Measurements from ENCODE around the gene TUBGCP5.
"Not testable (repeated sequence)": the region's sequence is repeated elsewhere in the genome, so short reads cannot be mapped to it uniquely, and the experiment has no call there.

TUBGCP5 gene

DNA sequence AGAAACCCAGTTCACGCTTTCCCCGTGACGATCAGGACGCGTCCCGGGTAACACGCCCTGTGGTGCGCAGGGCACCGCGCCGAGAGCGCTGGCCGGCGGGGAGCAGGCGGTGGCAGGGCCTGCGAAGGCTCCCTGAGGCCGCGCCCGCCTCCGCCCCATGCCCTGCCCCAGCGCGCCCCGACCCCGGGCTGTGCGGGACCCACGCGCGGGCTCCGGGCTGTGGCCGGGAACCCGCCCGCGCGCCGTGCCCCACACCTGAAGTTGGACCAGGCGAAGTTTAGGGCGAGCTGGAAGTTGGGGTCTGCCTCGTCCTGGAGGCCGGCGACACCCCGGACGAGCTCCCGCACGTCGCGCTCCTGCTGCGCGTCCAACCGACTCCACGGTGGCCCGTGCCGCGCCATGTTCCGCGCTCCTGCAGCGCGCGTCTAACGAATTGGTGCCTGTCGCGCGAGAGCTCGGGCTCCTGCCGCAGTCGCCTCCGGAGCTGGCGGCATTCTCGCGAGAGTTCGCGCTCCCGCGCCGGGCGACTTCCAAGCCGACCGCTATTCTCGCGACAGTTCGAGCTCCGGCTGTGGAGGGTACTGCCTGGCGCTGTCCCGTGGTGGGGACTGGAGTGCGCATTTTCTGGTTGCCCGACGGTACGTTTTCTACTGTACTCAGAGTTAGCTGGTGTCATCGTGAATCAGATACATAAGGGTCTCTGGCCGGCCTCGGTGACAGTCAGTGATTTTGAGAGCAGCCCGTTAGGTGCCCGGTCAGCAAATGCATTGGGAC, at the start of gene TUBGCP5:
TUBGCP5 (minus strand) TSS at position 427 of the 774 bp plus-strand sequence; CDS start at position 401, 26 bp downstream.
- Histone ChIP-seq H3K9me3 (ENCODE audit: control insufficient read depth in 2 of 2, low read length in 2 of 2) (no peaks in the 10 kb centered on the region), H3K9ac (ENCODE audit: low read length in 2 of 2) (peak within 1 kb of the TSS; percentile 90 to 93), H3K27ac (ENCODE audit: low read length) (peak within 1 kb of the TSS; percentile 41)

DNA sequence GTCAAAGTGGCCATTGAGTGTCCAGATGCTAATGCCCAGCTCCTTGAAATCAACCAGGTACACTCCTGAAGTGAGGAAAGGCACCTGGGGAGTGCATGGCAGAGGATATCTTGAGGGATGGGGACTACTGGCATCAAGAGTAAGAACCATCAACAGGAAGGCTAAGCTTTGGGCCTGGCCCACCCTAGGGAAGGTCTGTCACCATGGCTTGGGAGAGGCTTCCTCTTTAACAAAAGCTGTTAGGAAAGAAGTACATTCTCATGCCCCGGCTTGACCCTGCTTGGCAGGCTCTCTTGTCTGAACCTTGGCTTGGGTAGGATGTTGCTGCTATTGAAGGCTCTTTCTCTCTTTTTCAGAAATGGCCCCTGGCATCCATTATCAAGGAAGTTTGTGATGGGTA, 43.7 kb upstream of the TUBGCP5 start:
- no peaks in the 10 kb centered on the region for H3K4me1 ChIP-seq (ENCODE audit: control insufficient read depth, insufficient read depth, low read length)
- no peak overlapping the region for H3K27ac ChIP-seq (ENCODE audit: low read length)
- H3K9me3 ChIP-seq (ENCODE audit: control insufficient read depth in 2 of 2, low read length in 2 of 2), result no peaks in the 10 kb centered on the region
- no peak overlapping the region for H3K9ac ChIP-seq (ENCODE audit: low read length in 2 of 2)
- no peak overlapping the region for H3K4me3 ChIP-seq (ENCODE audit: low read length in 2 of 2)
- no peaks in the 10 kb centered on the region for H3K27me3 ChIP-seq (ENCODE audit: control insufficient read depth in 1 of 2, insufficient read depth in 2 of 2, low read length in 2 of 2)
- no peaks in the 10 kb centered on the region for H3K36me3 ChIP-seq (ENCODE audit: control insufficient read depth in 2 of 2, insufficient read depth in 2 of 2, low read length in 2 of 2)

More for the DNA sequence above, at the start of gene TUBGCP5:
- Histone ChIP-seq H3K27me3 (ENCODE audit: control insufficient read depth in 1 of 2, insufficient read depth in 2 of 2, low read length in 2 of 2) (no peaks in the 10 kb centered on the region), H3K36me3 (ENCODE audit: control insufficient read depth in 2 of 2, insufficient read depth in 2 of 2, low read length in 2 of 2) (peaks cover 5 to 8% of the 10 kb centered on the region in 2 donors), H3K4me1 (ENCODE audit: control insufficient read depth, insufficient read depth, low read length) (peaks cover 9% of the 10 kb centered on the region), H3K4me3 (ENCODE audit: low read length in 2 of 2) (peak within 1 kb of the TSS; percentile 74 to 88)

DNA sequence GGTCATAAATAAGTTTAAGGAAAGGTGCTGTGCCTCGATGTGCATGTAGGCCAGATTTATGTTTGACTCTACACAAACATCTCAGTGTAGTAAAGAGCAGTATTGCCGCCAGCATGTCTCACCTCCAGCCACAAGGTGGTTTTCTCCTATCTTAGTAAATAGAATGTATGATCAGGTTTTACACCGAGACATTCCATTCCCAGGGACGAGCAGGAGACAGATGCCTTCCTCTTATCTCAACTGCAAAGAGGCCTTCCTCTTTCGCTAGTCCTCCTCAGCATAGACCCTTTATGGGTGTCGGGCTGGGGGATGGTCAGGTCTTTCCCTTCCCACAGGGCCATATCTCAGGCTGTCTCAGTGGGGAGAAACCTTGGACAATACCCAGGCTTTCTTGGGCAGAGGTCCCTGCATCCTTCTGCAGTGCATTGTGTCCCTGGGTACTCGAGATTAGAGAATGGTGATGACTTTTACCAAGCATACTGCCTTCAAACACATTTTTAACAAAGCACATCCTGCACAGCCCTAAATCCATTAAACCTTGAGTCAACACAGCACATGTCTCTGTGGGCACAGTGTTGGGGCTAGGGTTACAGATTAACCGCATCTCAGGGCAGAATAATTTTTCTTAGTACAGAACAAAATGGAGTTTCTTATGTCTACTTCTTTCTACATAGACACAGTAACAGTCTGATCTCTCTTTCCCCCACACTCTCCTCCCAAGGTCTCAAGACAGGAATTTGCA, 42.8 kb upstream of the TUBGCP5 start:
- not testable (repeated sequence) for H3K36me3 ChIP-seq (ENCODE audit: control insufficient read depth in 2 of 2, insufficient read depth in 2 of 2, low read length in 2 of 2); H3K27ac ChIP-seq (ENCODE audit: low read length); H3K27me3 ChIP-seq (ENCODE audit: control insufficient read depth in 1 of 2, insufficient read depth in 2 of 2, low read length in 2 of 2); H3K9me3 ChIP-seq (ENCODE audit: control insufficient read depth in 2 of 2, low read length in 2 of 2); H3K9ac ChIP-seq (ENCODE audit: low read length in 2 of 2); H3K4me3 ChIP-seq (ENCODE audit: low read length in 2 of 2); H3K4me1 ChIP-seq (ENCODE audit: control insufficient read depth, insufficient read depth, low read length)

DNA sequence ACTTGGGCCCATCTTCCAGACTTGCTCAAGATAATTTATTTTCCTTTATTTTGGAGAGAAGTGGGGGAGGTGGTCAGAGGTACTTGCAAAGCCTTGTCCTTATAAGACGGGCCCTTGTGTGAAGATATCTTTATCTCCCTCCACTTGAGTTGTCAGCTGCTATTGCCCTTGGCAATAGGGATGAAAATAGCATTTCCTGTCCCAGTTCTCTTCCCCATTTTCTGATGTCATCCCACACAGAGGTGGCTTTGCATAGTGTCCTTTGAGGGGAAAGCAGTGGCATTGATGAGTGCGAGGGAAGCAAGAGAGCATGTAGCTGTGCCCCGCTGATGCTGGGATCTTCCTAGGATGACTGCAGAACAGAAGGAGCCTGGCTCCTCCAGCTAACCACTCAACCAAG, 41.9 kb upstream of the TUBGCP5 start:
- Histone ChIP-seq H3K4me3 (ENCODE audit: low read length in 2 of 2) (no peak overlapping the region), H3K9me3 (ENCODE audit: control insufficient read depth in 2 of 2, low read length in 2 of 2) (no peaks in the 10 kb centered on the region), H3K9ac (ENCODE audit: low read length in 2 of 2) (no peak overlapping the region), H3K27me3 (ENCODE audit: control insufficient read depth in 1 of 2, insufficient read depth in 2 of 2, low read length in 2 of 2) (no peaks in the 10 kb centered on the region), H3K36me3 (ENCODE audit: control insufficient read depth in 2 of 2, insufficient read depth in 2 of 2, low read length in 2 of 2) (no peaks in the 10 kb centered on the region), H3K4me1 (ENCODE audit: control insufficient read depth, insufficient read depth, low read length) (no peaks in the 10 kb centered on the region), H3K27ac (ENCODE audit: low read length) (no peak overlapping the region)

DNA sequence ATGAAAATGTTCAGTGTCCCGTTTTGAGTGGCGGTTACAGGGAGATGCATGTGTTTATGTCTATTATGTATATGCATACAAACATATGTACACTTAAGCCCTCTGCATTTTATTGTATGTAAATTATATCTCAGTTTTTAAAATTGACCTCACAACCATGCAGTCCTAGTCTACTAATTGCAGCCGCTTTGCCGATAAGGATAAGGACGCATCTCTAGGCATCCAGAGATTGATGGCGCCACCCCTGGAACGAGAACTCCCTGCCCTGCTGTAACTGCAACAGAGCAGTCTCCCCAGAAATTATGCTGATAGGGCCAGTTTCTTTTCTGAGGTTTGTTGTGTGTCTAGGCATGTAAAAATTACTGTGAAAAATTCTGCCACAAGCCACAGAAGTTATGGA, 40.4 kb upstream of the TUBGCP5 start:
- H3K9ac ChIP-seq (ENCODE audit: low read length in 2 of 2), result no peak overlapping the region
- H3K4me3 ChIP-seq (ENCODE audit: low read length in 2 of 2), result no peak overlapping the region
- no peaks in the 10 kb centered on the region for H3K36me3 ChIP-seq (ENCODE audit: control insufficient read depth in 2 of 2, insufficient read depth in 2 of 2, low read length in 2 of 2)
- H3K9me3 ChIP-seq (ENCODE audit: control insufficient read depth in 2 of 2, low read length in 2 of 2), result no peaks in the 10 kb centered on the region
- H3K27ac ChIP-seq (ENCODE audit: low read length), result no peak overlapping the region
- H3K4me1 ChIP-seq (ENCODE audit: control insufficient read depth, insufficient read depth, low read length), result no peaks in the 10 kb centered on the region
- peaks cover 0 to 4% of the 10 kb centered on the region in 2 donors for H3K27me3 ChIP-seq (ENCODE audit: control insufficient read depth in 1 of 2, insufficient read depth in 2 of 2, low read length in 2 of 2)

DNA sequence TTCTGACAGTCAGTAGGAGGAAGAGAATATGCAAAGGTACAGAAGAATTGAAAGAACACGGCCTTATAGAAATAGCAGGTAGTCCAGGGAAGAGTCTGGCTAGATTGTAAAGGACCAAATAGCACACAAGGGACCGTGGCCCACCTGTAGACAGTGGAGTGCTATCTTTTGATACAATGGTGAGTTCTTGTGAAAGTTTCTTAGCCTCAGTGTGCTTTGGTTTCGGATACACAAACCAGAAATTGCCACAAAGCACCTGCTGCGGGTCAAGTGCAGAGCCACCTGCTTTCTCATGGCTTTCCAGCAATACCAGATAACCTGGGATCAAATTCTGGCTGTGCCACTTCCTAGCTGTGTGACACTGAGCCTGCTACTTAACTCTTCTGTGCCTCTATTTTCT, 36.6 kb upstream of the TUBGCP5 start:
- Histone ChIP-seq H3K27me3 (ENCODE audit: control insufficient read depth in 1 of 2, insufficient read depth in 2 of 2, low read length in 2 of 2) (peaks cover 8 to 9% of the 10 kb centered on the region in 2 donors), H3K4me1 (ENCODE audit: control insufficient read depth, insufficient read depth, low read length) (no peaks in the 10 kb centered on the region), H3K9me3 (ENCODE audit: control insufficient read depth in 2 of 2, low read length in 2 of 2) (no peaks in the 10 kb centered on the region), H3K4me3 (ENCODE audit: low read length in 2 of 2) (no peak overlapping the region), H3K9ac (ENCODE audit: low read length in 2 of 2) (no peak overlapping the region), H3K36me3 (ENCODE audit: control insufficient read depth in 2 of 2, insufficient read depth in 2 of 2, low read length in 2 of 2) (no peaks in the 10 kb centered on the region), H3K27ac (ENCODE audit: low read length) (no peak overlapping the region)

DNA sequence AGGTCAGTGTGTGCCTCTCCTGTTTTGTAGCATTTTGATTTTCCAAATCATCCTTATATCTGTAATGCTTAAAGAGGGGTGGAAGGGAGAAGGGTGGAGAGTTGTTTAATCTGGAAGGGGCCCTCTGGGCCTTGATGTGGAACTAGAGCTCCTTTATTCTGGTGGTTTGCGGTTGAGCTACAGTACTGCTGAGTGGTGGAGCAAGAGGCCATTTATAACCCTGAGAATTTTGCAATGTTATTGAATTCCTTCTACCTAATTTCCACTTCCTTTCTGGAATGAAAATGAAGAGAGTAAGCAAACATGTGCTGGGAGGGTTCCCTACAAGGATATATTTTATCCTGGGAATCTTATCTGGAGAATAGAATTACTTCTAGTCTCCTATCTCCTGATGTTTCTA, 35.3 kb upstream of the TUBGCP5 start:
- Histone ChIP-seq H3K27ac (ENCODE audit: low read length) (no peak overlapping the region), H3K36me3 (ENCODE audit: control insufficient read depth in 2 of 2, insufficient read depth in 2 of 2, low read length in 2 of 2) (no peaks in the 10 kb centered on the region), H3K4me1 (ENCODE audit: control insufficient read depth, insufficient read depth, low read length) (no peaks in the 10 kb centered on the region), H3K27me3 (ENCODE audit: control insufficient read depth in 1 of 2, insufficient read depth in 2 of 2, low read length in 2 of 2) (peaks cover 8 to 9% of the 10 kb centered on the region in 2 donors), H3K9ac (ENCODE audit: low read length in 2 of 2) (no peak overlapping the region), H3K4me3 (ENCODE audit: low read length in 2 of 2) (no peak overlapping the region), H3K9me3 (ENCODE audit: control insufficient read depth in 2 of 2, low read length in 2 of 2) (no peaks in the 10 kb centered on the region)

DNA sequence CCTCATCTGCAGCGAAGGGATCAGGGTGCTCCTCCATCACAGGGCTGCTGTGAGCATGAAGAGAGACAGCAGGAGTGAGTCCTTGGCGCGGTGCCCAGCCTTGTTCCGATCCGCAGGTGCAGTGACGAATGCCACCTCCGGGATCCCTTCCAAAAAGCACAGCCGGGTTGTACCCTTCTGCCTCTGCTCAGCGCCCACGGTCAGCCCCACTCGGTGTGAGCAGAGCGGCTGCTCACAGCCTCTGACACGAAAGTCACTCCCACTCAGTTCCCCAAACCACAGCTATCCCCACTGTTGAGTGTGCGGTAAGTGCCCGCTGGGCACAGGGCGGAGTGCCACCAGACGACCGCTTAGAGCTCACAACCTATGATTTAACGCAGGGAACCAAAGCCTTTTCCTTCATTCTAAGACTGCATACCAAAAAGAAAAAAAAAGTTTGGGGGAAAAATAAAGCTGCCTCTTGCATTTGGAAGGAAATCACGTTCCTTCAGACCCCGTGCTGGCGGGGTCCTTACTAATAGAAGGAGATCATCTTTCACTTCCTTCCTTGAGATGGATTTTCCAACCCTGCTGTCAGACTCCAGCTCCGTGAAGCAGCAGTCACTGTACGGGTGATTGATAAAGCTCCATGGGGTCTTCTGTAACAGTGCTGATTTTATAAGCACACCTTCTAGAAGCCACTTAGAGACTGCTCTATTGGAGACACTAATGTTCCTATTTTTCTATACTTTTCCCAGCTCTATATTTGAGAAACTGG, 34.7 kb upstream of the TUBGCP5 start:
- no peak overlapping the region for H3K4me3 ChIP-seq (ENCODE audit: low read length in 2 of 2)
- no peak overlapping the region for H3K27ac ChIP-seq (ENCODE audit: low read length)
- H3K9ac ChIP-seq (ENCODE audit: low read length in 2 of 2), result no peak overlapping the region
- H3K27me3 ChIP-seq (ENCODE audit: control insufficient read depth in 1 of 2, insufficient read depth in 2 of 2, low read length in 2 of 2), result peaks cover 8 to 9% of the 10 kb centered on the region in 2 donors
- H3K9me3 ChIP-seq (ENCODE audit: control insufficient read depth in 2 of 2, low read length in 2 of 2), result no peaks in the 10 kb centered on the region
- no peaks in the 10 kb centered on the region for H3K36me3 ChIP-seq (ENCODE audit: control insufficient read depth in 2 of 2, insufficient read depth in 2 of 2, low read length in 2 of 2)
- no peaks in the 10 kb centered on the region for H3K4me1 ChIP-seq (ENCODE audit: control insufficient read depth, insufficient read depth, low read length)

DNA sequence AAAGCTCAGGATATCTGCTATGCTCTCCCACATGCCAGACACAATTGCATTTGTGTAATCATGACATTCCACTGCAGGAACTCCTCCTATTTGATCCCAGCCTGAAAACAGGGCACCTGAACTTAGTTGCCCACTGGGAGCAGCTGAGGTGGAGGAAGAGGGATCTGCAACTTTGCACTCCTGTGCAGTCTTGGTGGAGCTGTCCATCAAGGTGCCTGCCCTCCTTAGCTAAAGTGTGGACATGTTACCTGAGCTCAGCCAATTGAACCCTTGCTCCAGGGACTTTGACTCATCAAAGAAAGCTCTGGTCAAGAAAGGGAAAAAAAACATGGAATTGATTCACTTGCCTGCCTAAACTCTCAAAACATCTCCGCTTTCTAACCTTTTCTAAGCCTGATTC, 33.3 kb upstream of the TUBGCP5 start:
- Histone ChIP-seq H3K27me3 (ENCODE audit: control insufficient read depth in 1 of 2, insufficient read depth in 2 of 2, low read length in 2 of 2) (peaks cover 8 to 9% of the 10 kb centered on the region in 2 donors), H3K4me3 (ENCODE audit: low read length in 2 of 2) (no peak overlapping the region)

DNA sequence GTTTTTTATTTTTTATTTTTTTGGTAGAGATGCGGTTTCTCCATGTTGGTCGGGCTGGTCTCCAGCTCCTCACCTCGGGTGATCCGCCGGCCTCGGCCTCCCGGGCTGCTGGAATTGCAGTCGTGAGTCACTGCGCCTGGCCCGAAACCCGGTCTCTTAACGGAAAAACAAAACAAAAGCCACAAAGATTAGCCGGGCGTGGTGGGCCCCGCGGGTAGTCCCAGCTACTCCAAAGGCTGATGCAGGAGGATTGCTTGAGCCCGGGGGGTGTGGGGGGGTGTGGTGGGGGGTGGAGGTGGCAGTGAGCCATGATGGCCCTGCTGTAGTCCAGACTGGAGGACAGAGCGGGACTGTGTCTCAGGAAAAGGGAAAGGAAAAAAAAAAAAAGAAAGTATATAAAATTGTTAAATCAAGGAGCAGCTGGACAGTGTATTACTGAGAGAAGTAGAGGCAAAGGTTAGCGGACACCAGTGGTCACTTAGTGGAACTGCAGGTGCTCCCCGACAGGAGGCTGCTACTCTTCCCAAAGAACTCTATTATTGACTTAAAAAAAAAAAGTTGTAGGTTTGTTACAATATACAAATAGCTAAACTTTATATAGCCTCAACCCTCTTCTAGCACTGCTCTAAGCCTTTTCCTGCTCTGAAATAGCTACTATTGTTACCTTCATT, 30.3 kb upstream of the TUBGCP5 start:
- Histone ChIP-seq H3K4me3 (ENCODE audit: low read length in 2 of 2) (no peak overlapping the region), H3K27ac (ENCODE audit: low read length) (no peak overlapping the region), H3K9ac (ENCODE audit: low read length in 2 of 2) (no peak overlapping the region)

More for the DNA sequence above, 33.3 kb upstream of the TUBGCP5 start:
- Histone ChIP-seq H3K27ac (ENCODE audit: low read length) (no peak overlapping the region), H3K9me3 (ENCODE audit: control insufficient read depth in 2 of 2, low read length in 2 of 2) (no peaks in the 10 kb centered on the region), H3K9ac (ENCODE audit: low read length in 2 of 2) (no peak overlapping the region), H3K4me1 (ENCODE audit: control insufficient read depth, insufficient read depth, low read length) (no peaks in the 10 kb centered on the region), H3K36me3 (ENCODE audit: control insufficient read depth in 2 of 2, insufficient read depth in 2 of 2, low read length in 2 of 2) (no peaks in the 10 kb centered on the region)

More for the DNA sequence above, 30.3 kb upstream of the TUBGCP5 start:
- Histone ChIP-seq H3K36me3 (ENCODE audit: control insufficient read depth in 2 of 2, insufficient read depth in 2 of 2, low read length in 2 of 2) (no peaks in the 10 kb centered on the region), H3K27me3 (ENCODE audit: control insufficient read depth in 1 of 2, insufficient read depth in 2 of 2, low read length in 2 of 2) (peaks cover 4 to 9% of the 10 kb centered on the region in 2 donors), H3K9me3 (ENCODE audit: control insufficient read depth in 2 of 2, low read length in 2 of 2) (no peaks in the 10 kb centered on the region), H3K4me1 (ENCODE audit: control insufficient read depth, insufficient read depth, low read length) (no peaks in the 10 kb centered on the region)
